PC-9 (cell line): Measurements from ENCODE around the gene SDK2. TPM values are rescaled to one million over a fixed set of nuclear protein-coding genes. Genes with fewer than 3 reads are reported as not detected.

Experiments used
- BruUV-seq: library from RNA; stranded (reverse); fragments of 400-500 nt; replicated peaks from 2 replicates; lab custom pipeline; 2021; lab: Mats Ljungman, UMichigan
- CTCF ChIA-PET: fragments of 300-600 bp; sonication (Branson Sonifier 250); formaldehyde crosslinking; loops from one replicate; lab custom pipeline; 2022; ENCODE audit warnings: antibody characterized with exemption; lab: Charles Lee
- POLR2A ChIA-PET: fragments of 300-600 bp; sonication (Branson Sonifier 250); formaldehyde crosslinking; loops from one replicate; lab custom pipeline; 2022; ENCODE audit warnings: antibody characterized with exemption; ENCODE audit not compliant: unreplicated experiment; lab: Charles Lee
- DNase-seq, 2 experiments: peaks; one replicate each; pipeline versions ENCODE4 v3.0.0 to v3.0.0-alpha.2; 2015 to 2022; ENCODE audit warnings: mixed read lengths in 1 of 2
- H2AFZ ChIP-seq: fragments of 200-600 bp; sonication (generic); 2 replicates; pipeline ENCODE4 v1.8.1; 2017; ENCODE audit warnings: antibody characterized with exemption
- H3F3A ChIP-seq: fragments of 200-600 bp; sonication (generic); 2 replicates; pipeline ENCODE4 v1.8.1; 2017; ENCODE audit warnings: antibody characterized with exemption, mild to moderate bottlenecking, low read depth; ENCODE audit not compliant: insufficient read depth
- H3K27ac ChIP-seq: fragments of 200-600 bp; sonication (generic); 2 replicates; pipeline ENCODE4 v1.6.1; 2016; ENCODE audit warnings: mixed run types
- H3K27me3 ChIP-seq: fragments of 200-600 bp; sonication (generic); 2 replicates; pipeline ENCODE4 v1.6.1; 2016; ENCODE audit warnings: low read depth, mixed run types; ENCODE audit not compliant: insufficient read depth
- H3K36me3 ChIP-seq: fragments of 200-600 bp; sonication (generic); 2 replicates; pipeline ENCODE4 v1.6.1; 2016; ENCODE audit warnings: low read depth, mixed run types
- H3K4me1 ChIP-seq: fragments of 200-600 bp; sonication (generic); replicated peaks from 2 replicates; pipeline ENCODE4 v1.6.1; 2016; ENCODE audit warnings: mixed run types; ENCODE audit not compliant: insufficient read depth
- H3K4me2 ChIP-seq: fragments of 200-600 bp; sonication (generic); 2 replicates; pipeline ENCODE4 v1.6.1; 2017; ENCODE audit warnings: mixed run types
- H3K4me3 ChIP-seq: fragments of 200-600 bp; sonication (generic); 2 replicates; pipeline ENCODE4 v1.6.1; 2016; ENCODE audit warnings: mixed run types
- H3K79me2 ChIP-seq: fragments of 200-600 bp; sonication (generic); 2 replicates; pipeline ENCODE4 v1.6.1; 2017; ENCODE audit warnings: low read depth, mixed run types
- H3K9me2 ChIP-seq: fragments of 200-600 bp; sonication (generic); 2 replicates; pipeline ENCODE4 v1.8.1; 2017; ENCODE audit warnings: mild to moderate bottlenecking; ENCODE audit not compliant: insufficient read depth
- H3K9me3 ChIP-seq: fragments of 200-600 bp; sonication (generic); 2 replicates; pipeline ENCODE4 v1.8.1; 2016; ENCODE audit warnings: low read depth; ENCODE audit not compliant: insufficient read depth
- H4K20me1 ChIP-seq: fragments of 200-600 bp; sonication (generic); 2 replicates; pipeline ENCODE4 v1.8.1; 2017; ENCODE audit not compliant: insufficient read depth
- CTCF ChIP-seq: fragments of 200-600 bp; sonication (generic); conservative IDR thresholded peaks from 2 replicates; pipeline ENCODE4 v1.6.1; 2017; ENCODE audit warnings: mixed run types, antibody characterized with exemption, mild to moderate bottlenecking, moderate library complexity
- EZH2 ChIP-seq: fragments of 200-600 bp; sonication (generic); IDR thresholded peaks from 2 replicates; pipeline ENCODE4 v1.8.0; 2017; ENCODE audit warnings: antibody characterized with exemption, low read depth
- intact Hi-C: fragments of 100-400 bp; cut with micrococcal nuclease; formaldehyde crosslinking; loops from one replicate; pipeline ENCODE4 v1.10.0; 2022; ENCODE audit not compliant: unreplicated experiment
- total RNA-seq: library from RNA; stranded (reverse); gene quantifications from 2 replicates; pipeline ENCODE4 v1.2.3, GENCODE V29; 2021

The SDK2 gene
- total RNA-seq, 1 experiment from 2014 or later: 0.04 TPM

DNA sequence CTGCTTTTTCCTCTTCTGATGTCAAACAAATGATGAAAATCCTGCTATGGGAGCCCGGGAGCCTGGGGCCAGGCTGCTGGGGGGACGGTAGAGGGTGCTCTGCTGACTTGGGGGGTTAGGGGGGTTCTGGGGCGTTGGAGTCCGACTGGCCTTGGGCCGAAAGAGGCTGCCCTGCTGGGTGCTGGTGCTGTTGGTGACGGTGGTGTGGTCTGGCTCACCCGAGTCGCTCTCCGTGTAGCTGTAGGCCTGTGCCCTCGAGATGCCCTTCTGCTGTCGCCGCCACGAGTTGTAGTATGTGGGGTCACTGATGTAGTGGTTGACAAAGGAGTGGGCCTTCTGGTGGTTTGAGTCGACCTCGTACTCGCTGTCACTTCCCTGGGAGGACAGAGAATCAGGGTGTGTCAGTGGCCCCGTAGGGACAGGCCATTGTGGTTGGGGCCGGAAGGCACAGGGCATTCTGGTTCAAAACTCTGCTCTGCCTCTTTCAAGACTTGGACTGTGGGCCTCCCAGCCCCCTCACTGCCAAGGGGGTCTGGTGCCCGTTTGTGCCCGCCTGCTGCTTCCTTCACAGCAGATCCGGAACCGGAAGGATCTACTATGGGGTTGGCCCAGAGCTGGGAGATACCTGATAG lies 305.6 kb downstream of the SDK2 start:
- Histone ChIP-seq H2AFZ (no peak overlapping the region), H3K27me3 (no peaks in the 10 kb centered on the region), H3K9me2 (no peaks in the 10 kb centered on the region), H3K4me1 (peaks cover 50% of the 10 kb centered on the region), H4K20me1 (no peaks in the 10 kb centered on the region), H3K79me2 (no peaks in the 10 kb centered on the region), H3K4me3 (no peak overlapping the region), H3F3A (peaks cover 26% of the 10 kb centered on the region; the same call in 1 of the 2 replicates), H3K4me2 (no peak overlapping the region), H3K9me3 (no peaks in the 10 kb centered on the region), H3K27ac (no peak overlapping the region), H3K36me3 (no peaks in the 10 kb centered on the region)
- TF ChIP-seq EZH2 (no peak), CTCF (no peak)
- BruUV-seq: no TSS peak
- no peak for DNase-seq
- ChIA-PET POLR2A (no interaction called here), CTCF (interaction anchor here (0.6 kb wide), 1 partner anchor 17 kb away, joined by 4 read pairs; no protein-coding TSS in a partner anchor)
- intact Hi-C loops: no loop called here

DNA sequence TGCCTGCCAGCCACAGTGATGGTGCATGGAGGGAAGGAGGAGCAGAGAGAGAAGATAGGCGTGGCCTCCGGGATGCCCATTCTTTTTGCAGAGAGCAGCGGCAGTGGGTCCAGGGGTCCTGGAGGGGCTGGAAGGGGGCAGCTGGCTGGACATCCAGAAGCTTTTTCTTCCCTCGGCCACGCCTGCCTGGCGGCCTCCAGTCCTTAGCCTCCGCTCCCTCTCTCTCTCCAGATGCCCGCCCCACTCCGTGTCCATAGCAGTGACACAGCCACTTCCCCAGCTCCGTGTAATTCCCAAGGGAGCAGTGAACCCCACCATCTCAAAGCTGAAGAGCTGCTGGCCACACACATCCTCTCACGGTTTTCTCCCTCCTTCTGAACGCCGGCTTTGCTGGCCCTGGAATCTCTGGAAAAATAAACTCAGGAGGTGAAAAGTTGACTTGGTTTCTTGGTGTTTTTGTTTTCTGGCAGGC lies 306.2 kb downstream of the SDK2 start:
- no peaks in the 10 kb centered on the region for H3K27me3 ChIP-seq
- no peaks in the 10 kb centered on the region for H3K9me2 ChIP-seq
- H4K20me1 ChIP-seq: no peaks in the 10 kb centered on the region
- no peak overlapping the region for H2AFZ ChIP-seq
- CTCF ChIA-PET: no interaction called here
- no peak overlapping the region for H3K4me2 ChIP-seq
- peaks cover 27% of the 10 kb centered on the region; the same call in 1 of the 2 replicates for H3F3A ChIP-seq
- BruUV-seq: no TSS peak
- POLR2A ChIA-PET: no interaction called here
- no peaks in the 10 kb centered on the region for H3K79me2 ChIP-seq
- no peak for DNase-seq
- no peak overlapping the region for H3K27ac ChIP-seq
- H3K36me3 ChIP-seq: no peaks in the 10 kb centered on the region
- TF ChIP-seq EZH2 (no peak), CTCF (no peak)
- no peaks in the 10 kb centered on the region for H3K9me3 ChIP-seq
- H3K4me1 ChIP-seq: peaks cover 45% of the 10 kb centered on the region
- intact Hi-C loops: no loop called here
- H3K4me3 ChIP-seq: no peak overlapping the region

DNA sequence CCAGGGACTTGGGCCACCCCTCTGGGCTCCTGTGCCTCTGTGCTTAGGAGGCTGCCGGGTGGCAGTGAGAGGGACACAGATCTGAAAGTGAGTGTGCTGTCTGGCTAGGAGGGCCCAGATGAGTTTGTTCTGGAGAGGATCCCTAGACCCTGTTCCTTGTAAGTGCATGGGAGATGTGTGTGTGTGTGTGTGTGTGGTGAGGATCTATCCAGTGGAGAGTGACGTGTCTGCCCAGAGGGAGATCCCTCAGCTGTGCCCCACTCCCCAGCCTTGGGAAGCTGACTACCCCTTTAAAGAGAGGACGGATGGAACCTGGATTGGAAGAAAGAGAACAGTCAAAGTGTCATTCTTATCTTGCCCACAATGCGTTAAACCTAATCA lies 306.9 kb downstream of the SDK2 start:
- ChIA-PET POLR2A (interaction anchor here (0.5 kb wide), 1 partner anchor 621 kb away, joined by 3 read pairs; no protein-coding TSS in a partner anchor), CTCF (interaction anchor here (0.6 kb wide), 1 partner anchor 21 kb away, joined by 3 read pairs; no protein-coding TSS in a partner anchor)
- intact Hi-C loops: no loop called here
- Histone ChIP-seq H3K27me3 (no peaks in the 10 kb centered on the region), H2AFZ (no peak overlapping the region), H3K36me3 (no peaks in the 10 kb centered on the region), H4K20me1 (no peaks in the 10 kb centered on the region), H3F3A (peaks cover 27% of the 10 kb centered on the region; the same call in 1 of the 2 replicates), H3K27ac (no peak overlapping the region), H3K4me2 (no peak overlapping the region), H3K4me1 (peaks cover 37% of the 10 kb centered on the region), H3K9me3 (no peaks in the 10 kb centered on the region), H3K79me2 (no peaks in the 10 kb centered on the region), H3K9me2 (no peaks in the 10 kb centered on the region), H3K4me3 (no peak overlapping the region)
- DNase-seq: no peak
- no TSS peak for BruUV-seq
- TF ChIP-seq CTCF: no peak
- TF ChIP-seq EZH2: no peak
